HG03460 (cell line): ENCODE measurements around the gene MIOX.

Experiments used
- ATAC-seq: cut with Tn5 transposase; IDR thresholded peaks from one replicate; pipeline ENCODE4 v1.9.1; 2021; ENCODE audit not compliant: unreplicated experiment

The MIOX gene

GRCh38 chr22:50473088-50473487 lies 13.6 kb upstream of the MIOX start:
- ATAC-seq = no peak

GRCh38 chr22:50473855-50474671 lies 12.6 kb upstream of the MIOX start:
- no peak for ATAC-seq

- peak; percentile 62 for ATAC-seq
Measured at GRCh38 chr22:50474710-50475651, 11.7 kb upstream of the MIOX start, which contains the start of gene SBF1. SBF1 (minus strand) TSS chr22:50475035; CDS start chr22:50474840, 195 bp downstream.

- no peak for ATAC-seq
Measured at GRCh38 chr22:50475652-50476002, 11.0 kb upstream of the MIOX start.

- ATAC-seq = no peak
Measured at GRCh38 chr22:50476868-50477267, 9.8 kb upstream of the MIOX start.

GRCh38 chr22:50477923-50478322 lies 8.7 kb upstream of the MIOX start:
- no peak for ATAC-seq

GRCh38 chr22:50479721-50480120 lies 6.9 kb upstream of the MIOX start:
- ATAC-seq = no peak

GRCh38 chr22:50481045-50481439 lies 5.6 kb upstream of the MIOX start:
- ATAC-seq = no peak

GRCh38 chr22:50481440-50482106 lies 5.1 kb upstream of the MIOX start, which contains the start of gene ADM2:
ADM2 (plus strand) TSS chr22:50481543; CDS start chr22:50481848, 305 bp downstream.
- no peak for ATAC-seq

GRCh38 chr22:50482107-50483074 lies 4.3 kb upstream of the MIOX start:
- no peak for ATAC-seq

GRCh38 chr22:50483106-50483505 lies 3.6 kb upstream of the MIOX start:
- no peak for ATAC-seq

- no peak for ATAC-seq
Measured at GRCh38 chr22:50483556-50483955, 3.1 kb upstream of the MIOX start.

- ATAC-seq = no peak
Measured at GRCh38 chr22:50483977-50484853, 2.4 kb upstream of the MIOX start.

- ATAC-seq = no peak
Measured at GRCh38 chr22:50485221-50486131, 1.2 kb upstream of the MIOX start.

GRCh38 chr22:50487290-50488005 lies 789 bp downstream of the MIOX start:
- no peak for ATAC-seq

- no peak for ATAC-seq
Measured at GRCh38 chr22:50488006-50488677, 1.5 kb downstream of the MIOX start.

GRCh38 chr22:50488886-50489285 lies 2.2 kb downstream of the MIOX start:
- ATAC-seq = no peak
